ENCODE data around the gene DENND1B. TPM values are rescaled to one million over a fixed set of nuclear protein-coding genes. Genes with fewer than 3 reads are reported as not detected.

The DENND1B gene
- total RNA-seq, 1 donor from 2014 or later, result 29.5 TPM

DNA sequence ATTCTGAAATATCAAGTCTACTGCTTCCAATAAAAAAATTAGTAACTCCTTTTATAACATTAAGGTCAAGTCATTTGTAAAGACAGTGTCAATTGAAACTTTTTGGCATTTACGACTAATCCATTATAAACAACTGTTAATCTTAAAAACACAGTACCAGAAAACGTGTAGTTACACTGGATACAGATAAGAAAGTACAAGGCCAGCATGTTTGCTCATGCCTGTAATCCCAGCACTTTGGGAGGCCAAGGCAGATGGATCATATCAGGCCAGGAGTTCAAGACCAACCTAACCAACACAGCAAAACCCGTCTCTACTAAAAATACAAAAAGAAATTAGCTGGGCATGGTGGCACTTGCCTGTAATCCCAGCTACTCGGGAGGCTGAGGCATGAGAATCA is 29.4 kb downstream of the DENND1B start:
- DNase-seq (ENCODE audit: low read depth), result no peak

GRCh38 chr1:197744979-197745378 is 30.3 kb downstream of the DENND1B start:
- no peak for DNase-seq (ENCODE audit: low read depth)

DNA sequence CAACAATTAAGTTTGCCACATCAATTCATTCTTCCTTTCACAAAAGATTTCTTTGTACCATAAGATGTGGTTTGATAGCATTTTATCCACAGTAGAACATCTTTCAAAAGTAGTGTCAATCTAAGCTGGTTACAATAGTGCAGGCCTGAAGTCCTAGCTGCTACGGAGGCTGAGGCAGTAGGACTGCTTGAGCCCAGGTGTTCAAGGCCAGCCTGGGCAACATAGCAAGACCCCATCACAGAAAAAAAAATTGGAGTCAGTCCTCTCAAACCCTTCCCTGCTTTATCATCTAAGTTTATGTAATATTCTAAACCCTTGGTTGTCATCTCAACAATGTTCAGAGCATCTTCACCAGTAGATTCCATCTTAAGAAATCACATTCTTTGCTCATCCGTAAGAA is 31.7 kb downstream of the DENND1B start:
- DNase-seq (ENCODE audit: low read depth), result no peak

GRCh38 chr1:197740992-197741391 is 34.3 kb downstream of the DENND1B start:
- DNase-seq (ENCODE audit: low read depth), result no peak

DNA sequence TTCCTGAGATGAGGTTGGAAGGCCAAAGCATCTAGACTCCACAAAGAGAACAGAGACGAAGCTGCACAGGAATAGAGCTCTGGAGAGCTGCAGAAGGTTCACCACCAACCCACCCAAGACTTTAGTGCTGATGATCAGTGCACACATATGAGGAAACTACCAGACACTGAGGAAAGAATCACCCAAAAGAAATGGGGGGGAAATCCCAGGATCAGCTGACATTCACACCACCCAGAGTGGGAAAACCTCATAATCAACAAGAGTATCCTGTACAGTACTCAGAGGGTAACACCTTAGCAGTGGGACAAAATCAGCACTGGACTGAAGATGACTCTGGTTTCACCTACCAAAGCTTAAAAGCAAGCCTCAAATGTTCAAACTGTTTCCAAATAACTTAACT is 36.4 kb downstream of the DENND1B start:
- no peak for DNase-seq (ENCODE audit: low read depth)

- no peak for DNase-seq (ENCODE audit: low read depth)
These were observed 37.4 kb downstream of the DENND1B start for GRCh38 chr1:197737916-197738315.

GRCh38 chr1:197736685-197737084 is 38.6 kb downstream of the DENND1B start:
- peak; percentile 57 for DNase-seq (ENCODE audit: low read depth)

DNA sequence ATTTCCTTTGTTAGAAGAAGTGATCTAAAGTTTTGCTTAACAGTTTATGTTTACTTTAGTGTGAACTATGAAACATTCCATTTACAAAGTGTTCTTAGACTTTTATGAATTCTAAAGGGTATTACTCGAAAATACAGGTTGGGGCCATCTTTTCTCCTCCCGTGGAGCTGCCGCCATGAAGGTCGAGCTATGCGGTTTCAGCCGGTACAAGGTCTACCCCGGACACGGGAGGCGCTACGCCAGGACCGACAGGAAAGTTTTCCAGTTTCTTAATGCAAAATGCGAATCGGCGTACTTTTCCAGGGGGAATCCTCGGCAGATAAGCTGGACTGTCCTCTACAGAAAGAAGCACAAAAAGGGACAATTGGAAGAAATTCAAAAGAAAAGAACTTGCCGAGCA is 39.8 kb downstream of the DENND1B start:
- no peak for DNase-seq (ENCODE audit: low read depth)

- no peak for DNase-seq (ENCODE audit: low read depth)
These were observed 42.0 kb downstream of the DENND1B start for GRCh38 chr1:197733324-197733723.

GRCh38 chr1:197732187-197732586 is 43.1 kb downstream of the DENND1B start:
- no peak for DNase-seq (ENCODE audit: low read depth)

DNA sequence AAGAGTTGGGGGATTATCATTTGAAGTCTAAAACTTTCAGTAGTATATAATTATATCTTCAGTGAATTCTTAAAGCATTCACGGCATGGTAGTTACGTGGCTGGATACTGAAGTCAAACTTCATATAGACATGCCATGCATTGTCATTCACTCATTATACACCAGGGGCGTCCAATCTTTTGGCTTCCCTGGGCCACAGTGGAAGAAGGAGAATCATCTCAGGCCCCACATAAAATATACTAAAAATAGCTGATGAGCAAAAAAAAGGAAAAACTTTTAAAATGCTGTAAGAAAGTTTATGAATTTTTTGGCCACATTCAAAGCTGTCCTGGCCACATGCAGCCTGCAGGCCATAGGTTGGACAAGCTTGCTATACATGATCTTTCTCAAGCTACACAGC is 43.8 kb downstream of the DENND1B start:
- DNase-seq (ENCODE audit: low read depth), result no peak

- no peak for DNase-seq (ENCODE audit: low read depth)
These were observed 49.3 kb downstream of the DENND1B start for GRCh38 chr1:197725976-197726375.

DNA sequence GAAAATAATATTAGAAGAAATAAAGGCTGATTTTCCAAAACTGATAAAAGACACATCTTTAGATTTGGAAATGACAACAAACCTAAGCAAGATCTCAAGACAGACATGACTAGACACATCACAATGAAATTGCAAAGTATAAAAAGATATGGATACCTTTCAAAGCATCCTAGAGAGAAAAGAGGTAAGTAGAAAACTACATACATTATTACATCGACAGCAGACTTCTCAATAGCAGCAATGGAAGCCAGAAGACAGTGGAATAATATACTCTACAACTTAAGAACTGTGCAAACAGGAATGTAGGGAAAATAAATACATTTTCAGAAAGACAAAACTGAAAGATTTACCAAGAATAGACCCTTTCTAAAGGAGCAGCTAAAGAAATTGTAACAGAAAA is 50.2 kb downstream of the DENND1B start:
- peak; percentile 29 for DNase-seq (ENCODE audit: low read depth)

- no peak for DNase-seq (ENCODE audit: low read depth)
These were observed 59.5 kb downstream of the DENND1B start for GRCh38 chr1:197715806-197716205.

DNA sequence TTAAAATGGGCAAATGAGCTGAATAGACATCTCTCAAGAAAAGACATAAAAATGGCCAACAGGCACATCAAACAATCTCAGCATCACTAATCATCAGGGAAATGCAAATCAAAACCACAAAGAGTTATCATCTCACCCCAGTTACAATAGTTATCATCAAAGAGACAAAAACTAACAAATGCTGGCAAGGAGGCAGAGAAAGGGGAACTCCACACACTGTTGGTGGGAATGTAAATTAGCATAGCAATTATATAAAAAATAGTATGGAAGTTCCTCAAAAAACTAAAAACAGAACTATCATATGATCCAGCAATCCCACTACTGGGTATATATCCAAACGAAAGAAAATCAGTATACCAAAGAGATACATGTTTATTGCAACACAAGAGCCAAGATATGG is 68.7 kb downstream of the DENND1B start:
- no peak for DNase-seq (ENCODE audit: low read depth)

- no peak for DNase-seq (ENCODE audit: low read depth)
These were observed 69.3 kb downstream of the DENND1B start for GRCh38 chr1:197705941-197706340.

DNA sequence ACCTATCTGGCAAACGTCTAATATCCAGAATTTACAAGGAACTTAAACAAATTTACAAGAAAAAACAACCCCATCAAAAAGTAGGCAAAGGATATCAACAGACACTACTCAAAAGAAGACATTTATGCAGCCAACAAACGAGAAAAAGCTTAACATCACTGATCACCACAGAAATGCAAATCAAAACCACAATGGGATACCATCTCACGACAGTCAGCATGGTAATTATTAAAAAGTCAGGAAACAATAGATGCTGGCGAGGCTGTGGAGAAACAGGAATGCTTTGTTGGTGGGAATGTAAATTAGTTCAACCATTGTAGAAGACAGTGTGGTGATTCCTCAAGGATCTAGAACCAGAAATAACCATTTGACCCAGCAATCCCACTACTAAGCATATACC is 74.6 kb downstream of the DENND1B start:
- peak; percentile 78 for DNase-seq (ENCODE audit: low read depth)

GRCh38 chr1:197696372-197696771 is 78.9 kb downstream of the DENND1B start:
- peak; percentile 68 for DNase-seq (ENCODE audit: low read depth)

GRCh38 chr1:197695961-197696360 is 79.3 kb downstream of the DENND1B start:
- no peak for DNase-seq (ENCODE audit: low read depth)

- peak; percentile 57 for DNase-seq (ENCODE audit: low read depth)
These were observed 82.3 kb downstream of the DENND1B start for GRCh38 chr1:197692965-197693364.

- no peak for DNase-seq (ENCODE audit: low read depth)
These were observed 83.5 kb downstream of the DENND1B start for GRCh38 chr1:197691816-197692215.

DNA sequence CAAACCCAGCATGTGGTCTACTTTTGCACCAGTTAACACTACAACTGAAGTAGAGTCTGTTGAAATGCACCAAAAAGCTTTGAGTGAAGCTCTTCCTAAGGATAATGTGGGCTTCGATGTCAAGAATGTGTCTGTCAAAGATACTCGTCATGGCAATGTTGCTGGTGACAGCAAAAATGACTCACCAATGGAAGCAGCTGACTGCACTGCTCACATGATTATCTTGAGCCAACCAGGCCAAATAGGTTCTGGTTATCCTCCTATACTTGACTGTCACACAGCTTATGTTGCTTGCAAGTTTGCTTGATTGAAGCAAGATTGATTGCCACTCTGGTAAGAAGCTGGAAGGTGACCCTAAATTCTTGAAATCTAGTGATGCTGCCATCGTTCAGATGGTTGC is 85.2 kb downstream of the DENND1B start:
- DNase-seq (ENCODE audit: low read depth), result no peak

- DNase-seq (ENCODE audit: low read depth), result no peak
These were observed 87.0 kb downstream of the DENND1B start for GRCh38 chr1:197688233-197688632.

- DNase-seq (ENCODE audit: low read depth), result no peak
These were observed 88.5 kb downstream of the DENND1B start for GRCh38 chr1:197686702-197687355.
